Right atrium auricular region (tissue), 2 donors: ENCODE measurements around the gene PIAS1. TPM values are rescaled to one million over a fixed set of nuclear protein-coding genes. Genes with fewer than 3 reads are reported as not detected.
"Not testable (repeated sequence)": the region's sequence is repeated elsewhere in the genome, so short reads cannot be mapped to it uniquely, and the experiment has no call there.

Experiments
- DNase-seq: peaks from one replicate; pipeline ENCODE4 v3.0.0-alpha.2; 2019; ENCODE audit warnings: low spot score
- H3K27ac ChIP-seq, 2 donors: fragments of 200-600 bp; sonication (generic); 1 replicate in 1 of 2; 2 replicates in 1 of 2; pipeline ENCODE4 v1.5.1; 2016 to 2019
- H3K27me3 ChIP-seq, 2 donors: fragments of 200-600 bp; sonication (generic); one replicate each; pipeline versions ENCODE4 v1.5.1 to v1.6.0; 2017 to 2019
- H3K36me3 ChIP-seq: fragments of 200-600 bp; sonication (generic); one replicate; pipeline ENCODE4 v1.5.1; 2016
- H3K4me1 ChIP-seq, 2 donors: fragments of 200-600 bp; sonication (generic); one replicate each; pipeline versions ENCODE4 v1.5.1 to v1.6.0; 2017 to 2019
- H3K4me3 ChIP-seq, 2 donors: fragments of 200-600 bp; sonication (generic); 1 replicate in 1 of 2; 2 replicates in 1 of 2; pipeline ENCODE4 v1.5.1; 2017 to 2019; ENCODE audit warnings: mild to moderate bottlenecking in 1 of 2, moderate library complexity in 1 of 2
- H3K9me3 ChIP-seq, 2 donors: fragments of 200-600 bp; sonication (generic); one replicate each; pipeline ENCODE4 v1.5.1; 2019
- total RNA-seq, 2 donors: library from RNA; depleted of rRNA; stranded (reverse); fragments of >200 nt; gene quantifications; one replicate each; pipeline ENCODE4 v1.1.0, GENCODE V29; 2016
- TF ChIP-seq, protein P1 (sequence below), 2 donors: fragments of 200-600 bp; sonication (generic); IDR thresholded peaks; one replicate each; pipeline ENCODE4 v1.5.1; 2019; ENCODE audit warnings: antibody characterized with exemption in 2 of 2

PIAS1 gene
- total RNA-seq, 2 donors from 2014 or later, result 24.5 to 26.7 TPM

DNA sequence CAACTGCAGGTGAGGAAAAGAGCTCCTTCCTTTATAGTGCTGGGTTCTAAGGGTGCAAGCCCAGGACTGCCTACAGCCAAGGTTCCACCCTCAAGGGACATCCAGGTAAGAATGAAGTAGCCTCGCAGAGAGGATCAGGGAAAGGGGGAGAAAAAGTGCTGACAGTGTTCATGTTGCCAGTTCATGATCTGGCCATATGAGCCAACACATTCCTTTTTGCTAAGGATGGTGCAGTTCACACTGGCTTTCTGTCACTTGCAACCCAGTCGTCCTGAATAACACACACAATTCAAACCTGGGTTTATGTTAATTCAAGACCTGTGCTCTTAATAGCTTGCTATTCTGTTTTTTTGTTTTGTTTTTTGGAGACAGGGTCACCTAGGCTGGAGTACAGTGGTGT is 166.4 kb downstream of the PIAS1 start:
- Histone ChIP-seq H3K27ac (no peak overlapping the region), H3K36me3 (peaks cover 4% of the 10 kb centered on the region), H3K4me1 (no peaks in the 10 kb centered on the region), H3K27me3 (no peaks in the 10 kb centered on the region), H3K4me3 (no peak overlapping the region), H3K9me3 (no peaks in the 10 kb centered on the region)
- DNase-seq, result peak; percentile 5
- TF ChIP-seq, protein P1, sequence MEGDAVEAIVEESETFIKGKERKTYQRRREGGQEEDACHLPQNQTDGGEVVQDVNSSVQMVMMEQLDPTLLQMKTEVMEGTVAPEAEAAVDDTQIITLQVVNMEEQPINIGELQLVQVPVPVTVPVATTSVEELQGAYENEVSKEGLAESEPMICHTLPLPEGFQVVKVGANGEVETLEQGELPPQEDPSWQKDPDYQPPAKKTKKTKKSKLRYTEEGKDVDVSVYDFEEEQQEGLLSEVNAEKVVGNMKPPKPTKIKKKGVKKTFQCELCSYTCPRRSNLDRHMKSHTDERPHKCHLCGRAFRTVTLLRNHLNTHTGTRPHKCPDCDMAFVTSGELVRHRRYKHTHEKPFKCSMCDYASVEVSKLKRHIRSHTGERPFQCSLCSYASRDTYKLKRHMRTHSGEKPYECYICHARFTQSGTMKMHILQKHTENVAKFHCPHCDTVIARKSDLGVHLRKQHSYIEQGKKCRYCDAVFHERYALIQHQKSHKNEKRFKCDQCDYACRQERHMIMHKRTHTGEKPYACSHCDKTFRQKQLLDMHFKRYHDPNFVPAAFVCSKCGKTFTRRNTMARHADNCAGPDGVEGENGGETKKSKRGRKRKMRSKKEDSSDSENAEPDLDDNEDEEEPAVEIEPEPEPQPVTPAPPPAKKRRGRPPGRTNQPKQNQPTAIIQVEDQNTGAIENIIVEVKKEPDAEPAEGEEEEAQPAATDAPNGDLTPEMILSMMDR (IDR thresholded peaks at IDR 0.05), result no peak

DNA sequence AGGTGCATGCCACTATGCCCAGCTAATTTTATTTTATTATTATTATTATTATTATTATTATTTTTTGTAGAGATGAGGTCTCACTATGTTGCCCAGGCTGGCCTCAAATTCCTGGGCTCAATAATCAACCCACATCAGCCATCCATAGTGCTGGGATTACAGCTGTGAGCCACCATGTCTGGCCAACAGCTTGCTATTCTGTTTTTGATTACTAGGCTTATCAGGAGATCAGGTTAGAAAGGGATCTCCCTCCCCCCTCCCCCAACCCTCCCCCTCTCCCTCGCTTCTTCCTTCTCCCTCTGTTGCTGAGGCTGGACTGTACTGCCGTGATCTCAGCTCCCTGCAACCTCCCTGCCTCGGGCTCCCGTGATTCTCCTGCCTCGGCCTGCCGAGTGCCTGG is 166.9 kb downstream of the PIAS1 start:
- Histone ChIP-seq H3K27ac (no peak overlapping the region), H3K4me3 (no peak overlapping the region), H3K4me1 (no peaks in the 10 kb centered on the region), H3K27me3 (no peaks in the 10 kb centered on the region), H3K36me3 (peaks cover 4% of the 10 kb centered on the region), H3K9me3 (no peaks in the 10 kb centered on the region)
- DNase-seq, result peak; percentile 21
- TF ChIP-seq, protein P1 (IDR thresholded peaks at IDR 0.05), result no peak

DNA sequence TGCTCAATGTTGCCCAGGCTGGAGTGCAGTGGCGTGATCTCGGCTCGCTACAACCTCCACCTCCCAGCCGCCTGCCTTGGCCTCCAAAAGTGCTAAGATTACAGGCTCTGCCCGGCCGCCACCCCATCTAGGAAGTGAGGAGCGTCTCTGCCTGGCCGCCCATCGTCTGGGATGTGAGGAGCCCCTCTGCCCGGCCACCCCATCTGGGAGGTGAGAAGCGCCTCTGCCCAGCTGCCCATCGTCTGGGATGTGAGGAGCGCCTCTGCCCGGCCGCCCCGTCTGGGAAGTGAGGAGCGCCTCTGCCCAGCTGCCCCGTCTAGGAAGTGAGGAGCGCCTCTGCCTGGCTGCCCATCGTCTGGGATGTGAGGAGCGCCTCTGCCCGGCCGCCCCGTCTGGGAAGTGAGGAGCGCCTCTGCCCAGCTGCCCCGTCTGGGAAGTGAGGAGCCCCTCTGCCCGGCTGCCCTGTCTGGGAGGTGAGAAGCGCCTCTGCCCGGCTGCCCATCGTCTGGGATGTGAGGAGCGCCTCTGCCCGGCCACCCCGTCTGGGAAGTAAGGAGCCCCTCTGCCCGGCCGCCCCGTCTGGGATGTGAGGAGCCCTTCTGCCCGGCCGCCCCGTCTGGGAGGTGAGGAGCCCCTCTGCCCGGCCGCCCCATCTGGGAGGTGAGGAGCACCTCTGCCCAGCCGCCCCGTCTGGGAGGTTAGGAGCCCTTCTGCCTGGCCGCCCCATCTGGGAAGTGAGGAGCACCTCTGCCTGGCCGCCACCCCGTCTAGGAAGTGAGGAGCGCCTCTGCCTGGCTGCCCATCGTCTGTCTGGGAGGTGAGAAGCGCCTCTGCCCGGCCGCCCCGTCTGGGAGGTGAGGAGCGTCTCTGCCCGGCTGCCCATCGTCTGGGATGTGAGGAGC is 167.7 kb downstream of the PIAS1 start:
- not testable (repeated sequence) for H3K4me1 ChIP-seq, H3K36me3 ChIP-seq, H3K4me3 ChIP-seq, H3K9me3 ChIP-seq, H3K27me3 ChIP-seq, H3K27ac ChIP-seq
- peak; percentile 30 for DNase-seq

DNA sequence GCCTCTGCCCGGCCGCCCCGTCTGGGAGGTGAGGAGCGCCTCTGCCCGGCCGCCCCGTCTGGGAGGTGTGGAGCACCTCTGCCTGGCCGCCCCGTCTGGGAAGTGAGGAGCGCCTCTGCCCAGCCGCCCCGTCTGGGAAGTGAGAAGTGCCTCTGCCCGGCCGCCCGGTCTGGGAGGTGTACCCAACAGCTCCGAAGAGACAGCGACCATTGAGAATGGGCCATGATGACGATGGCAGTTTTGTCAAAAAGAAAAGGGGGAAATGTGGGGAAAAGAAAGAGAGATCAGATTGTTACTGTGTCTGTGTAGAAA is 168.3 kb downstream of the PIAS1 start:
- not testable (repeated sequence) for H3K27ac ChIP-seq, H3K36me3 ChIP-seq, H3K27me3 ChIP-seq, H3K4me3 ChIP-seq, DNase-seq, H3K4me1 ChIP-seq, H3K9me3 ChIP-seq

DNA sequence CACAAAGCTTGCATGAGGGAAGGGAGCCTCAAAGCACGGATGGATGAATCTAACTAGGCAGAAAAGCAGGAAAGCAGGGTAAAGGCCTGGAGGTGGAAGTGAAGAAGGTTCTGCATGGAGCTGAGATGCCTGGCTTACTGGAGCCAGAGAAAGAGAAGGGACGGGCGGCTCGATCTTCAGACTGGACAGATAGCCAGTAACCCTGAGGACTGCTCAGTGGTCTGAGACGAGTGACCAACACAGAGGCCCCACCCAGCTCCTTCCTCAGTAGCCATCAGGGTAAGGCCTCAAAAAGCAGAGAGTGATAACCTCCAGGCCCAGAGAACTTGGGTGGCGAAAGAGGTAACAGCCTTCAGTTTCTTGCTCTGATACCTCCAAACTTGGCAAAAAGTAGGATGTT is 169.1 kb downstream of the PIAS1 start:
- Histone ChIP-seq H3K27me3 (no peaks in the 10 kb centered on the region), H3K9me3 (no peaks in the 10 kb centered on the region), H3K27ac (no peak overlapping the region), H3K4me3 (no peak overlapping the region), H3K4me1 (peaks cover 0 to 7% of the 10 kb centered on the region in 2 donors), H3K36me3 (no peaks in the 10 kb centered on the region)
- DNase-seq, result peak; percentile 46
- TF ChIP-seq, protein P1 (IDR thresholded peaks at IDR 0.05), result no peak

DNA sequence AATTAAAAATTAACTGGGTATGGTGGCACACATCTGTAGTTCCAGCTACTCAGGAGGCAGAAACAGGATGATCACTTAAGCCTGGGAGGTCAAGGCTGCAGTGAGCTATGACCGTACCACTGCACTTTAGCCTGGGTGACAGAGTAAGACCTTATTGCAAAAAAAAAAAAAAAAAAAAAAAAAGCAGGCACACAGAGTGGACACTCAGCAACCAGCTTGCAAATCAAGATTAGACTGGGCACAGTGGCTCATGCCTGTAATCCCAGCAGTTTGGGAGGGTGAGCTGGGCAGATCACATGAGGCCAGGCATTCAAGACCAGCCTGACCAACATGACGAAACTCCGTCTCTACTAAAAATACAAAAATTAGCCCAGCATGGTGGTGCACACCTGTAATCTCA is 170.0 kb downstream of the PIAS1 start:
- Histone ChIP-seq H3K36me3 (no peaks in the 10 kb centered on the region), H3K9me3 (no peaks in the 10 kb centered on the region), H3K27me3 (no peaks in the 10 kb centered on the region), H3K4me1 (peaks cover 0 to 15% of the 10 kb centered on the region in 2 donors), H3K4me3 (no peak overlapping the region), H3K27ac (no peak overlapping the region)
- peak; percentile 46 for DNase-seq
- TF ChIP-seq, protein P1 (IDR thresholded peaks at IDR 0.05), result no peak
